ENCODE data around the gene ATRN. TPM values are rescaled to one million over a fixed set of nuclear protein-coding genes. Genes with fewer than 3 reads are reported as not detected.

ATRN gene
- total and polyA plus RNA-seq, 4 donors, result 8.4 to 104 (median 46.0) TPM

DNA sequence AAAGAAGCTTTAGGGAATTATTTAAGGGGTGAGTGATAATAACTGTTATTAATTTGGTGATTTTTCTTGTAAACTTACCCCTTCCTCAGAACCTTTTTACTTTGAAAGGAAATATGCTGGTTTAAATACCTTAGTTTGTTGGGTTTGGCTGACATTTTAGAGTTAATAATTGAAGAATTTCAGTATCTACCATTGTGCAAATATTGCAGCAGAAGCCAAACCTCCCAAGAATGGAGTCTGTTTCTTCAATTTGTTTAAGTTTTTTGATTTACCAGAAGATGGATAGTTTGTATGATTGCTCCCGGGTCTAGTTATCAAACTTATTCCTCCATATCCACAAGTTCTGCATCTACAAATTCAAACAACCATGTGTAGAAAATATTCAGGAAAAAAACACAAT is 77.1 kb downstream of the ATRN start:
- no peak for DNase-seq (ENCODE audit: low spot score)
- Histone ChIP-seq H3K9me3 (ENCODE audit: control insufficient read depth in 4 of 4, low read length in 3 of 4) (no peaks in the 10 kb centered on the region), H3K27me3 (ENCODE audit: control insufficient read depth in 4 of 4, insufficient read depth in 4 of 4, low read length in 3 of 4) (no peaks in the 10 kb centered on the region), H3K4me1 (ENCODE audit: control insufficient read depth in 4 of 4, insufficient read depth in 4 of 4, low read length in 3 of 4) (peaks cover 5 to 49% (median 35%) of the 10 kb centered on the region in 4 donors), H3K9ac (ENCODE audit: low read depth in 1 of 2, low read length in 2 of 2) (no peak overlapping the region), H3K4me3 (ENCODE audit: low read depth in 1 of 3, low read length in 3 of 3) (no peak overlapping the region), H3K27ac (ENCODE audit: low read depth in 1 of 2, low read length in 2 of 2) (no peak overlapping the region), H3K36me3 (ENCODE audit: control insufficient read depth in 4 of 4, insufficient read depth in 3 of 4, low read depth in 1 of 4, low read length in 3 of 4) (peaks cover 0 to 6% (median under 1%) of the 10 kb centered on the region in 4 donors)
- WGBS, result 39% methylated on average over 1 of the region's 1 CpG
- TF ChIP-seq YY1 (IDR thresholded peaks at IDR 0.05) (peak; percentile 85), RAD21 (IDR thresholded peaks at IDR 0.05) (no peak), HNF4A (conservative IDR thresholded peaks at IDR 0.05) (peak in 1 of 2 donors; percentile 22), FOXA1 (IDR thresholded peaks at IDR 0.05) (no peak), JUND (IDR thresholded peaks at IDR 0.05) (peak in 1 of 2 donors; percentile 13), MAX (IDR thresholded peaks at IDR 0.05) (no peak), RXRA (IDR thresholded peaks at IDR 0.05) (peak; percentile 15 to 22), EGR1 (IDR thresholded peaks at IDR 0.05; ENCODE audit: low read depth in 2 of 2) (no peak)
- TF ChIP-seq, protein P1, sequence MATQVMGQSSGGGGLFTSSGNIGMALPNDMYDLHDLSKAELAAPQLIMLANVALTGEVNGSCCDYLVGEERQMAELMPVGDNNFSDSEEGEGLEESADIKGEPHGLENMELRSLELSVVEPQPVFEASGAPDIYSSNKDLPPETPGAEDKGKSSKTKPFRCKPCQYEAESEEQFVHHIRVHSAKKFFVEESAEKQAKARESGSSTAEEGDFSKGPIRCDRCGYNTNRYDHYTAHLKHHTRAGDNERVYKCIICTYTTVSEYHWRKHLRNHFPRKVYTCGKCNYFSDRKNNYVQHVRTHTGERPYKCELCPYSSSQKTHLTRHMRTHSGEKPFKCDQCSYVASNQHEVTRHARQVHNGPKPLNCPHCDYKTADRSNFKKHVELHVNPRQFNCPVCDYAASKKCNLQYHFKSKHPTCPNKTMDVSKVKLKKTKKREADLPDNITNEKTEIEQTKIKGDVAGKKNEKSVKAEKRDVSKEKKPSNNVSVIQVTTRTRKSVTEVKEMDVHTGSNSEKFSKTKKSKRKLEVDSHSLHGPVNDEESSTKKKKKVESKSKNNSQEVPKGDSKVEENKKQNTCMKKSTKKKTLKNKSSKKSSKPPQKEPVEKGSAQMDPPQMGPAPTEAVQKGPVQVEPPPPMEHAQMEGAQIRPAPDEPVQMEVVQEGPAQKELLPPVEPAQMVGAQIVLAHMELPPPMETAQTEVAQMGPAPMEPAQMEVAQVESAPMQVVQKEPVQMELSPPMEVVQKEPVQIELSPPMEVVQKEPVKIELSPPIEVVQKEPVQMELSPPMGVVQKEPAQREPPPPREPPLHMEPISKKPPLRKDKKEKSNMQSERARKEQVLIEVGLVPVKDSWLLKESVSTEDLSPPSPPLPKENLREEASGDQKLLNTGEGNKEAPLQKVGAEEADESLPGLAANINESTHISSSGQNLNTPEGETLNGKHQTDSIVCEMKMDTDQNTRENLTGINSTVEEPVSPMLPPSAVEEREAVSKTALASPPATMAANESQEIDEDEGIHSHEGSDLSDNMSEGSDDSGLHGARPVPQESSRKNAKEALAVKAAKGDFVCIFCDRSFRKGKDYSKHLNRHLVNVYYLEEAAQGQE (IDR thresholded peaks at IDR 0.05), result no peak
- TF ChIP-seq, protein P2, sequence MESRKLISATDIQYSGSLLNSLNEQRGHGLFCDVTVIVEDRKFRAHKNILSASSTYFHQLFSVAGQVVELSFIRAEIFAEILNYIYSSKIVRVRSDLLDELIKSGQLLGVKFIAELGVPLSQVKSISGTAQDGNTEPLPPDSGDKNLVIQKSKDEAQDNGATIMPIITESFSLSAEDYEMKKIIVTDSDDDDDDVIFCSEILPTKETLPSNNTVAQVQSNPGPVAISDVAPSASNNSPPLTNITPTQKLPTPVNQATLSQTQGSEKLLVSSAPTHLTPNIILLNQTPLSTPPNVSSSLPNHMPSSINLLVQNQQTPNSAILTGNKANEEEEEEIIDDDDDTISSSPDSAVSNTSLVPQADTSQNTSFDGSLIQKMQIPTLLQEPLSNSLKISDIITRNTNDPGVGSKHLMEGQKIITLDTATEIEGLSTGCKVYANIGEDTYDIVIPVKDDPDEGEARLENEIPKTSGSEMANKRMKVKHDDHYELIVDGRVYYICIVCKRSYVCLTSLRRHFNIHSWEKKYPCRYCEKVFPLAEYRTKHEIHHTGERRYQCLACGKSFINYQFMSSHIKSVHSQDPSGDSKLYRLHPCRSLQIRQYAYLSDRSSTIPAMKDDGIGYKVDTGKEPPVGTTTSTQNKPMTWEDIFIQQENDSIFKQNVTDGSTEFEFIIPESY (IDR thresholded peaks at IDR 0.05), result no peak
- TF ChIP-seq, protein P3, sequence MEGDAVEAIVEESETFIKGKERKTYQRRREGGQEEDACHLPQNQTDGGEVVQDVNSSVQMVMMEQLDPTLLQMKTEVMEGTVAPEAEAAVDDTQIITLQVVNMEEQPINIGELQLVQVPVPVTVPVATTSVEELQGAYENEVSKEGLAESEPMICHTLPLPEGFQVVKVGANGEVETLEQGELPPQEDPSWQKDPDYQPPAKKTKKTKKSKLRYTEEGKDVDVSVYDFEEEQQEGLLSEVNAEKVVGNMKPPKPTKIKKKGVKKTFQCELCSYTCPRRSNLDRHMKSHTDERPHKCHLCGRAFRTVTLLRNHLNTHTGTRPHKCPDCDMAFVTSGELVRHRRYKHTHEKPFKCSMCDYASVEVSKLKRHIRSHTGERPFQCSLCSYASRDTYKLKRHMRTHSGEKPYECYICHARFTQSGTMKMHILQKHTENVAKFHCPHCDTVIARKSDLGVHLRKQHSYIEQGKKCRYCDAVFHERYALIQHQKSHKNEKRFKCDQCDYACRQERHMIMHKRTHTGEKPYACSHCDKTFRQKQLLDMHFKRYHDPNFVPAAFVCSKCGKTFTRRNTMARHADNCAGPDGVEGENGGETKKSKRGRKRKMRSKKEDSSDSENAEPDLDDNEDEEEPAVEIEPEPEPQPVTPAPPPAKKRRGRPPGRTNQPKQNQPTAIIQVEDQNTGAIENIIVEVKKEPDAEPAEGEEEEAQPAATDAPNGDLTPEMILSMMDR (IDR thresholded peaks at IDR 0.05; ENCODE audit: low read depth, low read length, missing input control), result no peak

- Histone ChIP-seq H3K9ac (ENCODE audit: low read depth in 1 of 2, low read length in 2 of 2) (peak overlapping the region in 1 of 2 donors; percentile 50), H3K27me3 (ENCODE audit: control insufficient read depth in 4 of 4, insufficient read depth in 4 of 4, low read length in 3 of 4) (no peaks in the 10 kb centered on the region), H3K36me3 (ENCODE audit: control insufficient read depth in 4 of 4, insufficient read depth in 3 of 4, low read depth in 1 of 4, low read length in 3 of 4) (peaks cover 0 to 4% (median under 1%) of the 10 kb centered on the region in 4 donors), H3K4me3 (ENCODE audit: low read depth in 1 of 3, low read length in 3 of 3) (no peak overlapping the region), H3K9me3 (ENCODE audit: control insufficient read depth in 4 of 4, low read length in 3 of 4) (no peaks in the 10 kb centered on the region), H3K4me1 (ENCODE audit: control insufficient read depth in 4 of 4, insufficient read depth in 4 of 4, low read length in 3 of 4) (peaks cover 2 to 52% (median 38%) of the 10 kb centered on the region in 4 donors), H3K27ac (ENCODE audit: low read depth in 1 of 2, low read length in 2 of 2) (peak overlapping the region; percentile 73 to 81)
- 25% methylated on average over 1 of the region's 1 CpG for WGBS
- DNase-seq (ENCODE audit: low spot score), result no peak
- TF ChIP-seq HNF4A (conservative IDR thresholded peaks at IDR 0.05), result peak; percentile 29 to 46
- TF ChIP-seq FOXA1 (IDR thresholded peaks at IDR 0.05), result no peak
- peak in 1 of 2 donors; percentile 23 for TF ChIP-seq RAD21 (IDR thresholded peaks at IDR 0.05)
- TF ChIP-seq, protein P3 (IDR thresholded peaks at IDR 0.05; ENCODE audit: low read depth, low read length, missing input control), result peak; percentile 25
- peak; percentile 20 to 68 for TF ChIP-seq RXRA (IDR thresholded peaks at IDR 0.05)
- TF ChIP-seq YY1 (IDR thresholded peaks at IDR 0.05), result peak; percentile 39
These were observed 80.0 kb downstream of the ATRN start for GRCh38 chr20:3550837-3551236.

Measured in liver (tissue), 9 donors.